Kidney (tissue), 14 donors: ENCODE results near the gene COPE. TPM values are rescaled to one million over a fixed set of nuclear protein-coding genes. Genes with fewer than 3 reads are reported as not detected.
A peak's percentile ranks its signal among the peaks of the same experiment; 100 is the strongest.

Experiments
- DNase-seq, 5 donors: peaks; one replicate each; pipeline ENCODE4 v3.0.0-alpha.2; 2013 to 2020
- FAIRE-seq: peaks from 2 replicates; lab custom pipeline; 2012; peaks lifted over from hg19 to GRCh38; lab: Jason Lieb, UNC
- H3K27ac ChIP-seq, 2 donors: one replicate each; pipeline ENCODE4 v1.7.0; 2013; ENCODE audit warnings: low read depth in 2 of 2, low read length in 2 of 2, inconsistent platforms in 1 of 2
- H3K27me3 ChIP-seq: one replicate; pipeline ENCODE4 v1.7.1; 2013; ENCODE audit warnings: low read length, inconsistent platforms; ENCODE audit not compliant: control insufficient read depth, insufficient read depth
- H3K36me3 ChIP-seq, 3 donors: one replicate each; pipeline versions ENCODE4 v1.7.0 to v1.7.1; 2013; ENCODE audit warnings: low read length in 3 of 3, control low read depth in 1 of 3, inconsistent platforms in 1 of 3; ENCODE audit not compliant: insufficient read depth in 3 of 3, control insufficient read depth in 2 of 3
- H3K4me1 ChIP-seq, 3 donors: one replicate each; pipeline versions ENCODE4 v1.7.0 to v1.7.1; 2013; ENCODE audit warnings: low read length in 3 of 3, inconsistent platforms in 1 of 3, low read depth in 1 of 3; ENCODE audit not compliant: control insufficient read depth in 2 of 3, insufficient read depth in 2 of 3
- H3K4me3 ChIP-seq, 3 donors: one replicate each; pipeline versions ENCODE4 v1.7.0 to v1.8.1; 2013; ENCODE audit warnings: low read length in 3 of 3, control low read depth in 1 of 3, inconsistent platforms in 1 of 3
- H3K9ac ChIP-seq, 3 donors: one replicate each; pipeline versions ENCODE4 v1.7.0 to v1.7.1; 2013; ENCODE audit warnings: low read length in 3 of 3, control low read depth in 1 of 3, inconsistent platforms in 1 of 3
- H3K9me3 ChIP-seq, 3 donors: one replicate each; pipeline versions ENCODE4 v1.7.0 to v1.7.1; 2013; ENCODE audit warnings: low read length in 3 of 3, control low read depth in 1 of 3, inconsistent platforms in 1 of 3; ENCODE audit not compliant: control insufficient read depth in 2 of 3, insufficient read depth in 1 of 3
- intact Hi-C: fragments of 100-400 bp; cut with DNase I; formaldehyde crosslinking; loops from one replicate; pipeline ENCODE4 v1.11.1; 2022
- polyA plus RNA-seq: library from polyadenylated mRNA; stranded (reverse); fragments of 350-450 nt; fragmentation: Illumina TruSeq; extraction: RNeasy Lipid Tissue Mini Kit (QIAGEN cat#74804); gene quantifications from one replicate; pipeline ENCODE4 v1.2.3, GENCODE V29; 2014; ENCODE audit warnings: low read depth, low replicate concordance; ENCODE audit not compliant: insufficient read depth
- total RNA-seq: library from RNA; stranded (reverse); fragmentation: NEBNext Ultra II Directional; extraction: Animal tissue kit (Norgen Biotek cat#: 25700); gene quantifications from one replicate; pipeline ENCODE4 v1.2.1, GENCODE V29; 2021
- TF ChIP-seq, protein P1 (sequence below): IDR thresholded peaks from 3 replicates; pipeline ENCODE4 v1.5.1; 2012; ENCODE audit warnings: mild to moderate bottlenecking, moderate library complexity, borderline replicate concordance; ENCODE audit not compliant: insufficient read depth; ENCODE audit errors: extremely low read depth
- donor health status: control.
- donor health status: control.
- donor health status: control.
- donor health status: control.
- donor health status: control.
- donor health status: DM: yes; HTN: yes; CAD: no.
- donor health status: Normal renal cell carcinoma (clear cell type).

Gene COPE
- total and polyA plus RNA-seq, 2 donors from 2014 or later: 166 to 263 TPM

- intact Hi-C loops: no loop called here
- TF ChIP-seq, protein P1, sequence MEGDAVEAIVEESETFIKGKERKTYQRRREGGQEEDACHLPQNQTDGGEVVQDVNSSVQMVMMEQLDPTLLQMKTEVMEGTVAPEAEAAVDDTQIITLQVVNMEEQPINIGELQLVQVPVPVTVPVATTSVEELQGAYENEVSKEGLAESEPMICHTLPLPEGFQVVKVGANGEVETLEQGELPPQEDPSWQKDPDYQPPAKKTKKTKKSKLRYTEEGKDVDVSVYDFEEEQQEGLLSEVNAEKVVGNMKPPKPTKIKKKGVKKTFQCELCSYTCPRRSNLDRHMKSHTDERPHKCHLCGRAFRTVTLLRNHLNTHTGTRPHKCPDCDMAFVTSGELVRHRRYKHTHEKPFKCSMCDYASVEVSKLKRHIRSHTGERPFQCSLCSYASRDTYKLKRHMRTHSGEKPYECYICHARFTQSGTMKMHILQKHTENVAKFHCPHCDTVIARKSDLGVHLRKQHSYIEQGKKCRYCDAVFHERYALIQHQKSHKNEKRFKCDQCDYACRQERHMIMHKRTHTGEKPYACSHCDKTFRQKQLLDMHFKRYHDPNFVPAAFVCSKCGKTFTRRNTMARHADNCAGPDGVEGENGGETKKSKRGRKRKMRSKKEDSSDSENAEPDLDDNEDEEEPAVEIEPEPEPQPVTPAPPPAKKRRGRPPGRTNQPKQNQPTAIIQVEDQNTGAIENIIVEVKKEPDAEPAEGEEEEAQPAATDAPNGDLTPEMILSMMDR: peak; percentile 9
- Histone ChIP-seq H3K4me3 (no peak overlapping the region), H3K4me1 (no peaks in the 10 kb centered on the region), H3K9ac (no peak overlapping the region), H3K27me3 (no peaks in the 10 kb centered on the region), H3K27ac (no peak overlapping the region), H3K9me3 (no peaks in the 10 kb centered on the region), H3K36me3 (no peaks in the 10 kb centered on the region)
- FAIRE-seq (no peak), DNase-seq (peak; percentile 77 to 86 (median 78))
These were observed 24.0 kb downstream of the COPE start for GRCh38 chr19:18895038-18895823.

DNA sequence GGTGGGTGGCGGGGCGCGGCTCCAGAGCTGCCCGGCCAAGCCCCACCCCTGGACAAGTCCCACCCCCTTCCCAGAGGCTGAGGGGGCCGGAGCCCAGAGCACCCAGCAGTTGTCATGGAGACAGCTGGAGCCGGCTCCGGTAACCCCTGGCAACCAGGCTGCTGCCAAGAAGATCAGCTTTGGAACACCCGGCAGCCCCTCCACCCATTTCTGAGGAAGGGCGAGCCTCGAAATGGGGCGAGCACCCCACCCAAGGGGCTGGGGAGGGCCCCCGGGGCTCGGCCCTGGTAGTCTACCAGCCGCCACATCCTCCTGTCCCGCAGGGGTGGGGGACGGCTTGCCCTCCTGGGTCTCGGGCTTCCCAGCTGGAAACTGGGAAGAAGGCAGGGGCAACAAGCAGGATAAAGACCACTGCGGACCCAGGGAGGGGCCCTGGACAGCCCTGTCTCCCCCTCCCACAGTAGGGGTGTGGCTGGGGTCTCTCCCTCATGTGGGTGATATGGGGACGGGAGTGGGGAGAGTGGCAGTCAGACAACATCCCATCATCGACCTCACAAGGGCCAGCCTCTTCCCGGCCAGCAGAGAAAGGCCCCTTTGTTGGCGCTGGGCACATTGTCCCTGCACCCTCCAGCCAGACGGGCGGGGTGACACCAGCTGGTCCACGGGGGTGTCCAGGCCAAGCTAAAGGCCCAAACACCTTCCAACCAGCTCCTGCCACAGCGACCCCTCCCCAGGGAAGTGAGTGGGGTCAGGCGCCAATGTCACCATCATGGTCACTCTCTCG, 24.7 kb downstream of the COPE start:
- DNase-seq (peak; percentile 60 to 85 (median 78)), FAIRE-seq (no peak)
- H3K4me1 ChIP-seq: no peaks in the 10 kb centered on the region
- TF ChIP-seq, protein P1: no peak
- no peaks in the 10 kb centered on the region for H3K9me3 ChIP-seq
- no peaks in the 10 kb centered on the region for H3K36me3 ChIP-seq
- no peak overlapping the region for H3K27ac ChIP-seq
- intact Hi-C loops: no loop called here
- no peak overlapping the region for H3K4me3 ChIP-seq
- H3K9ac ChIP-seq: no peak overlapping the region
- no peaks in the 10 kb centered on the region for H3K27me3 ChIP-seq

- Histone ChIP-seq H3K4me3 (no peak overlapping the region), H3K9ac (no peak overlapping the region)
- DNase-seq: peak in 1 of 5 donors; percentile 50
These were observed 25.5 kb downstream of the COPE start for GRCh38 chr19:18893587-18894253.

More at GRCh38 chr19:18893587-18894253, 25.5 kb downstream of the COPE start:
- no peaks in the 10 kb centered on the region for H3K9me3 ChIP-seq
- FAIRE-seq: no peak
- TF ChIP-seq, protein P1: no peak
- no peaks in the 10 kb centered on the region for H3K27me3 ChIP-seq
- intact Hi-C loops: no loop called here
- no peaks in the 10 kb centered on the region for H3K4me1 ChIP-seq
- no peak overlapping the region for H3K27ac ChIP-seq
- H3K36me3 ChIP-seq: no peaks in the 10 kb centered on the region
